NCI-H2196 treated with DMSO at 0.1 percent for 48 hours (cell line): ENCODE data around the gene LLCFC1.
"Not testable (repeated sequence)": the region's sequence is repeated elsewhere in the genome, so short reads cannot be mapped to it uniquely, and the experiment has no call there.

Experiments
- DNase-seq: peaks from one replicate; lab custom pipeline; 2025; ENCODE audit not compliant: unreplicated experiment; lab: John Stamatoyannopoulos, UW

Gene LLCFC1

DNA sequence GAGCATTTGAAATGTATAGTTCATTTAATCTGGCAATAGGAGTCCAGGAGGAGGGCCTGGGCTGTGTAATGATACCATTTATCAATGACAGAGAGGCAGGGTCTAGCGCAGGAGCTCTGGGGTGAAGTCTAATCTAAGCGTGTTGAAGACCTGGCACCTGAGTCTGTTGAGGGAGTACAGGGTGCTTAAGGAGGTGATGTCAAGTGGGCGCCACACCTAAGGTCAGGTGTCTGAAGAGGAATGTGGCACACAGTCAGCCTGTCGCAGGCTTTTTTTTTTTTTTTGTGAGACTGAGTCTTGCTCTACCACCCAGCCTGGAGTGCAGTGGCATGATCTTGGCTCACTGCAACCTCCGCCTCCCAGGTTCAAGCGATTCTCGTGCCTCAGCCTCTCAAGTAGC, 2.3 kb downstream of the LLCFC1 start:
- no peak for DNase-seq

DNA sequence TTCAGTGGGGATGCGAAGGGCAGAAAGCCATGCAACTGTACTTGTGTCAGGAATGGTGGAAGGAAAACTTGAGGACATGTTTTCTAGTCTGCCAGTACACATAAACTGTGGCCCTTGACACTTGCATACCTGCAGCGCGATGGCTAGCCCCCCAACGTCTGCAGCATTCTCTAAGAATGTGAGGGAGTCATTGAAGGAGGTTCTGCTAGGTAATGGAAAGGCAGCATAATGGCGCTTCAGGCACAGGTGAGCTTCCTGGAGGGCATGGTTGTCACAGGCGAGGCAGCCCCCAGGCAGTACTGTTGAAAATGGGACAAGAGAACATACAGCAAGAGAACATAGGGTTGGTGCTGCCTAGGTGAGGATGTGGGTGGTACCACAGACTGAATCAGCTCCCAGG, 3.5 kb downstream of the LLCFC1 start:
- DNase-seq: no peak

- no peak for DNase-seq
Measured at GRCh38 chr7:142943706-142944268, 4.5 kb downstream of the LLCFC1 start.

- DNase-seq: no peak
Measured at GRCh38 chr7:142945001-142945400, 5.7 kb downstream of the LLCFC1 start.

DNA sequence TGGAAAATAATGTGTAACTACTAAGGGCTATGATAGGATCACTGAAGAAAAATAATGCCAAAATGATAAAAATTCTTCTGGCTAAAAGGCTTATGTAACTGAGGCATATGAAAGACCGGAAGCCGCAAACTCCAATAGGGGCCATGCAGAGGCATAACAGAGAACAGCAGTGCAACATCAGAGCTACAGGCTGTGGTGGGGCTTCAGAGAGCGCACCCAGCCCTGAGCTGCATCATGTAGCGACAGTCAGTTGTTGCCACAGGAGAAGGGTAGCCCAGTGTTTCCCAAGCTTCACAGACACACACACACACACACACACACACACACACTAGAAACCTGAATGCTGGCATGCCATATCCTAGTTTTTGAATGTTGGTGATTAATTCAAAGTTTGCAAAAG, 9.3 kb downstream of the LLCFC1 start:
- DNase-seq: no peak

DNA sequence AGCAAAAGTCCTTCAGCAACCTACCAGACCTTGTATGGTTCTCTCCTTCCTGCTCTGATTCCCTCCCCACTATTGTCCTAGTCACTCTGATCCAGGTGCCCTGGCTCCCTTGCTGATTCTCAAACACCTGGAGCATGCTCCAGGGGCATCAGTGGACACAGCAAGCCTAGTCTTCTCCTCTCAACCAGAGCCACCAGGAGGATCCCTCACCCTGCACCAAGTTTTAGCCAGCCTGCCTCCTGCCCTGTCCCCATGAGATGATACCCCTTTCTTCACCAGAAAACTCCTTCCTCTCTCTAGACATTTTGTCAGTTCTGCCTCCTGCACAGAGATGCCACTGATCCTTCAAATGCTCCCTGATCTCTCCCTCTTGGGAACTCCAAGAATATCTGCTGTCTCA, 11.0 kb downstream of the LLCFC1 start:
- DNase-seq: no peak

DNA sequence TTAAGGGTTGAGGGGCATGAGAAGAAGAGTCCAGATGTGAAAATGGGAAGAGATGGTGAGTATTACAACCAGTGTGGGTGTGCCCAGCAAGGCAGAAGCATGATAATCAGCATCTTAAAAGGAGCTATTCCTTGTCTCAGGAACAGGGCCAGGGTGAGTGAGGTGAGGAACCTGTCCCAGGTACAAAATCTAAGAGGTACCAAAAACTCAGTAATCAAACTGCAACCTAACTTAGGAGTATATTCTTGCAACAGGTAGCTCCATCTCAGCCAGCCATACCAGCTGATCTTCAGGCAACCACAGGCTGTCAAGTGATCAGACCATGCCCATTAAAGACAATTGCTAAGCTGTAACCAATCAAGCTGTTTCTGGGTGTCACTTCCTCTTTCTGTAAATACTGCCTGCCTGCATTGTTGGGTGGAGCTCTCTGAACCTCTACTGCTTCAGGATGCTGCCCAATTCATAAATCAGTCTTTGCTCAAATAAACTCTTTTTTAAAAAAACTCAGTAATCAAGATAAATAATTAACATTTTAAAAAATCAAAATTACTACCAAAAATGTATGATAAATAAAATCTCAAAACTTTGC, 15.5 kb downstream of the LLCFC1 start:
- no peak for DNase-seq

DNA sequence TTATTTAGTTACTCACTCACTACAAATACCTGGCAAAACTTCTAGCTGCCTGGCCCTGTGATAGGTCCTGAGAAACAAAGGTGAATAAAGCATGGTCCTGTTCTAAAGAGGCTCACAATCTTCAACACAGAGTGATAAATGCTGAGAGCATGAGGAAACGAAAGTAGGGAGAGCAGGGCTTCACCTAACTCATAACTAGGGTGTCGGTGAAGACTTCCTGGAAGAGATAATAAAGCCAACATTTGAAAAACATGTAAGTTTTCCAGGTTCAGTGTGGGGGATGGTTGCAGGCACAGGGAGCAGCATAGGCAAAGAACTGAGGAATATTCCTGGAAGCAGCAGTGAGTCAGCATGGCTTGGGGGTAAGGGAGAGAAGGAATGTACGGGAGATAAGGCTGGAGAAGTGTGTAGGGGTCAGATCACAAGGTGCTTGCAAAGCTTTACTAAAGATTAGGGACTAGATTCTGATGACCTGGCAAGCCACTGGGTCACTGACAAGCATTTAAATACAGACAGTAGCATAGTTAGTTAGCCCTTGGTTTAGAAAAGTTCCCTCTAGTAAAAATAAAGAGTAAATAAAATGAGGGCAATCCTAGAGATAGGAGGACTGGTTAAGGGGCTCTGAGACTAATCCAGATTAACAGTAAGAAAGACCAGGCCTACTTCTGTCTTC, 17.8 kb downstream of the LLCFC1 start:
- DNase-seq: no peak

- no peak for DNase-seq
Measured at GRCh38 chr7:142957723-142958122, 18.4 kb downstream of the LLCFC1 start.

DNA sequence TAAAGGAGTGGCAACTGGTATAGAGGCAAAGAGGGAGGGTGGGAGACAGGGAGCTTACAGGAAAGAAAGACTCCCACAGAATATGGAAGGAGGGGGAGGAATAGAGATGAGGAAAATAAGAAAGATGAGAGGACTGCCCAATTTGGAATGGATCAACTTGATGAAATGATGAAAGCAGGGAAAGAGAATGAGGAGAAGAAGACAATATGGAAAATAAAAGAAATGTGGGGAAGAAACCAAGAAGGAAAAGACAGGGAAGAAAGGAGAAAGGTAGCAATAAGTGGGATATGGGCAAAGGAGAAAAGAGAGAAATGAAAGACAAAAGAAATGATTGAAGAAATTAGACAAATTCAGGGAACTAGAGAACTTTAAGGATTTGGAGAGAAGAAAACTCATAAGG, 19.9 kb downstream of the LLCFC1 start:
- no peak for DNase-seq

DNA sequence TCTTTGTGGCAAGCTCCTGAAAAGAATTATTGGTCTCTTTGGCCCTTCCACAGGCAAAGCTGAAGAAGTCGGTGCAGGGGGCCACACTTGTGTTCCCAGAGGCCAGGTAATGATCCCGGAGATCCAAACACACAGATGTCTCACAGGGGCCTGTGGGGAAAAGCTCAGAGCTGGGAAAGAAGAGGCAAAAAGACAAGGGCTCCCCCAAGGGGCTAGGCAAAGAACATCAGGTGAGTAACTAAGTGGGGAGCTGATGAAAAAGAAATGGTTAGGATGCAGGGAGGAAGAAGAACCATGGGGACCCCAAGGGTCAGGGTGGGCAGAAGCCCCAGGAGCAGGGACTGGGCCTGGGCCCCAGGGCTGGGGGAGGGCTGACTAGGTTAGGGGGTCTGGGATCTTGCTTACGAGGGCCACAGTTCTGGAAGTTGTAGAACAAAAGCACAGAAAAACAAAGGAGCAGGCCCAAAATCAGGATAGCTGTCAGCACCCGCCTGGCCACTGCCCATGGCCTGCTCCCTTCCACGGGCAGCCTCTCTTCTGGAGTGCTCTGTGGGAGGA, 21.8 kb downstream of the LLCFC1 start:
- DNase-seq: no peak

DNA sequence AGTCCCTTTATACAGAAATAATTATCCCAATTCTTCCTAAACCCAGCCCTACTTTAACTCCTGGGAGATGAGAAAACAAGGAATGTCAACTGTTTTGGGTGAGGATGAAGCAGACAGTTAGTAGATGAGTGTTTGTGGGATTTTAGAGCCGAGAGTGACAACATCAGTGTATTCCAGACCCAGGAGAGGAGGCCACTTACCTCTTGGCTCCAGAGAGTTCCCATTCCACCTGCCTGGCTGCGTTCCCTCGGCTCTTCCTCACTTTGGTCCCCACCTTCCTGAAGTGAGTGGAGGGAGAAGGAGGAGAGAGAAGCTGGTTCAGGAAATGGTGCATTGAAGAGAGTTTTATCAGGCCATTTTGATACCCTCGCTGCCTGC, 22.3 kb downstream of the LLCFC1 start:
- no peak for DNase-seq

DNA sequence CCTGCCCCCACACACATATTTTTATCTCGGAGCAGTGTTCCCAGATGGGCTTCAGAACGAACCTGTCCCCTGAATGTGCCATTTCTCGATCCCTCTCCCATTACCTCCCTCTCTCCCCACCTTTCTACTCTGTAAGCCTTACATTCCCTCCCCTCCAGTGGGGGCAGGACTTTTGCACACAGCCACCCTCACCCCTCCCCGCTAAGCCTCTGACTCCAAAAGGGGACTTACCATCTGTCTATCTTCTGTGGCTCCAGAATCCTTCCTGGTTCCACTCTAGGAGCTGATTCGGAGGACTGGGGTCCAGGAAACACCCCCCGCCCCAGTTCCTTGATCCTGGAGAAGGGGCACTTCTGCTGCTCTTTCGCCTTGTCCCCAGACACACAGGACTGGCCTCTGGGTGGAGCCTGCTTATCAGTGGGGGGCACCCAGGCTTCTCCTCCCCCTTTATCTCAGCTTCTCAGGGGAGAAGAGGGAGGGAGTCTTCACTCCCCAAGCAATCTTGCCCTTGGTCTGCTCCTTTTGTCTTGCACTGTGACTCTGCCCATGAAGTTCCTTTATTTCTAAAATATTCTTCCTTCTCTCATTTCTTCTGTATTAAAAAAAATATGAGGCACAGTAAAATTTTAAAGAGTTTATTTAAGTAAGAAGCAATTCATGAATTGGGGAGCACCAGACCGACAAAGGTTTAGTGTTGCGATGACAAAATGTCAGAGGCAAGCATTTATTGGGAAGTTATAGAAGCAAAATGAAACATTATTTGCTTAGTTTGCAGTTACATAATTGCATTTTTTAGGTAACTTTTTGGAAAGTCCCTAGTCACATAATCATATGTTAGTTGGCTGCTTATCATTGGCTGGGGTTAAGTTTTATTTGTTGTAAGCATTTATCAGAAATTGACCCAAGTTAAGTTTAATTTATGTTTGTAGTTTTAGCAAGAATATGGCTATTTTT, 23.0 kb downstream of the LLCFC1 start, which contains the start of gene KEL:
Gene KEL (minus strand): TSS at position 391 of the 954 bp plus-strand sequence. CDS start 157 bp downstream, at position 234.
- no peak for DNase-seq

DNA sequence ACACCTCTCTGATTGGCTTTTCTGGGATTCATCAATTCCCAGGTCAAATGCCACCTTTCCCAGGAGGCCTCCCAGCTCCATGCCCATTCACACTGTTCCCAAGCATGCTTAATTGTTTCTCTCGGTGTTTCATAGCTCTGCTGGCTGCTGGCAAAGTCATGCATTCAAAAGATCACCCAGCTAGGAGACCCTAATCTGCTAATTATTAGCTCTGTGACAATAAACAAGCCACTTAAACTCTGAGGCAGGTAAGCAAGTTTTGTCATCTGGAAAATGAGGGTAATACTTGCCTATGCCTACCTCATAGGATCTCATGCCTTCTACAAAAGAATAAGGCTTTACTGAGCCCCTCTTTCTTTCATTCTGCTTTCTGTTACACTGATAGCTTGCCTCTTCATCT, 23.7 kb downstream of the LLCFC1 start:
- DNase-seq: no peak

DNA sequence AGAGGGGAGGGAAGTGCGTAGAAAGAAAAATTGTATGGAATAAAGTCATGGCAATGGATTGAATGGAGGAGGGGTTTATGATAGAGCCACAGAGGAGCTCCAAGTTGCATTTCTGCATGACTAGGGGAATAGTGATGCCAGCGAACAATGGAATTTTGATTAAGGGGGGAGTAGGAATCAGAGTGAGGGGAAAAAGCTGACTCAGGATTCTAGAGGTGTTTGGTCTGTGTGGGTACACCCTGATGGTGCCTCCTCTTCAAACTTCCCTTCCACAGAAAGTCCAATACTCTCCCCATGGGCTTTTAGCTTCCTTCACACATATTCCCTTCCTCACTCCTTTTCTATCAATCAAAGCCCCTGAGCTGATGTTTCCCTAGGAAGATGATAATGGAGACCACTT, 24.7 kb downstream of the LLCFC1 start:
- DNase-seq: no peak

GRCh38 chr7:142964502-142965246, 25.4 kb downstream of the LLCFC1 start:
- DNase-seq: no peak

GRCh38 chr7:142968229-142968628, 28.9 kb downstream of the LLCFC1 start:
- no peak for DNase-seq

DNA sequence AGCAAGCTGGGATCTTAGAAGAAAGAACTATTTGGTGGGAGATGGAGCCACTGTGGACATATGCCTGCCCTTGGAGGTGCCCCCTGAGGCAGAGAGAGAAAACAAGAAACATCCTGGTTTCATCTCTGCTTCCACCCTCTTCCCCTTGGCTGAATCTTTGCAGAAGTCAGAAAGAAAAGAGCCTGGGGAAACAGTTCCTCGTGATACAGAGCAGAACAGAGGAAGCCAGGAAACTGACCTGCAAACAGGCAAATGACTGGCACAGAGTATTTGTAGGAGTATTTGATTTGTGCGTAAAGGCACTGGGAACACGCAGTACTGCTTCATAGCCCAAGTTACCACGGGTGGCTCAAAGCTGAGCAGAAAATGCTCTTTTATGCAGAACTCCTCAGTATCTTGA, 29.9 kb downstream of the LLCFC1 start:
- no peak for DNase-seq

- no peak for DNase-seq
Measured at GRCh38 chr7:142974626-142975025, 35.3 kb downstream of the LLCFC1 start.

- DNase-seq: not testable (repeated sequence)
Measured at GRCh38 chr7:142978402-142978801, 39.1 kb downstream of the LLCFC1 start.

GRCh38 chr7:142983825-142984224, 44.5 kb downstream of the LLCFC1 start:
- no peak for DNase-seq
